Measurements from ENCODE around the gene OSBPL1A.

OSBPL1A gene

GRCh38 chr18:24219561-24220317, 177.9 kb downstream of the OSBPL1A start:
- no peak for DNase-seq (ENCODE audit: low read depth in 2 of 2)

GRCh38 chr18:24214913-24215312, 182.7 kb downstream of the OSBPL1A start:
- DNase-seq (ENCODE audit: low read depth in 2 of 2), result no peak

- no peak for DNase-seq (ENCODE audit: low read depth in 2 of 2)
Measured at GRCh38 chr18:24214144-24214543, 183.5 kb downstream of the OSBPL1A start.

- no peak for DNase-seq (ENCODE audit: low read depth in 2 of 2)
Measured at GRCh38 chr18:24212939-24213338, 184.7 kb downstream of the OSBPL1A start.

GRCh38 chr18:24209558-24209957, 188.1 kb downstream of the OSBPL1A start:
- DNase-seq (ENCODE audit: low read depth in 2 of 2), result no peak

- DNase-seq (ENCODE audit: low read depth in 2 of 2), result no peak
Measured at GRCh38 chr18:24208270-24209035, 189.2 kb downstream of the OSBPL1A start.

- DNase-seq (ENCODE audit: low read depth in 2 of 2), result no peak
Measured at GRCh38 chr18:24204904-24205303, 192.7 kb downstream of the OSBPL1A start.

- DNase-seq (ENCODE audit: low read depth in 2 of 2), result no peak
Measured at GRCh38 chr18:24201699-24202687, 195.6 kb downstream of the OSBPL1A start.

GRCh38 chr18:24200494-24201290, 196.9 kb downstream of the OSBPL1A start:
- DNase-seq (ENCODE audit: low read depth in 2 of 2), result no peak

GRCh38 chr18:24199372-24199962, 198.2 kb downstream of the OSBPL1A start:
- DNase-seq (ENCODE audit: low read depth in 2 of 2), result no peak

- DNase-seq (ENCODE audit: low read depth in 2 of 2), result no peak
Measured at GRCh38 chr18:24198461-24198860, 199.2 kb downstream of the OSBPL1A start.

GRCh38 chr18:24197412-24197811, 200.2 kb downstream of the OSBPL1A start:
- no peak for DNase-seq (ENCODE audit: low read depth in 2 of 2)

GRCh38 chr18:24196764-24197163, 200.9 kb downstream of the OSBPL1A start:
- no peak for DNase-seq (ENCODE audit: low read depth in 2 of 2)

- no peak for DNase-seq (ENCODE audit: low read depth in 2 of 2)
Measured at GRCh38 chr18:24195296-24196053, 202.1 kb downstream of the OSBPL1A start.

GRCh38 chr18:24190590-24190989, 207.0 kb downstream of the OSBPL1A start:
- DNase-seq (ENCODE audit: low read depth in 2 of 2), result no peak

- no peak for DNase-seq (ENCODE audit: low read depth in 2 of 2)
Measured at GRCh38 chr18:24189664-24190346, 207.8 kb downstream of the OSBPL1A start.

GRCh38 chr18:24189007-24189528, 208.6 kb downstream of the OSBPL1A start:
- no peak for DNase-seq (ENCODE audit: low read depth in 2 of 2)

GRCh38 chr18:24188120-24188519, 209.5 kb downstream of the OSBPL1A start:
- DNase-seq (ENCODE audit: low read depth in 2 of 2), result no peak

- no peak for DNase-seq (ENCODE audit: low read depth in 2 of 2)
Measured at GRCh38 chr18:24187689-24188088, 209.9 kb downstream of the OSBPL1A start.

Measured in stimulated activated CD4-positive, alpha-beta T cell treated with anti-CD3 and anti-CD28 coated beads, Interleukin-12 subunit alpha, Interleukin-12 subunit beta, amount 100 ng/mL, for 24 hours (primary cell).